ENCODE measurements around the gene IMMT. TPM values are rescaled to one million over a fixed set of nuclear protein-coding genes. Genes with fewer than 3 reads are reported as not detected.

Gene IMMT
- total and polyA plus RNA-seq, 9 of the 15 experiments (the other 6 are each of a cell fraction or from before 2014, with no cell fraction given) = 119 to 294 (median 140) TPM

DNA sequence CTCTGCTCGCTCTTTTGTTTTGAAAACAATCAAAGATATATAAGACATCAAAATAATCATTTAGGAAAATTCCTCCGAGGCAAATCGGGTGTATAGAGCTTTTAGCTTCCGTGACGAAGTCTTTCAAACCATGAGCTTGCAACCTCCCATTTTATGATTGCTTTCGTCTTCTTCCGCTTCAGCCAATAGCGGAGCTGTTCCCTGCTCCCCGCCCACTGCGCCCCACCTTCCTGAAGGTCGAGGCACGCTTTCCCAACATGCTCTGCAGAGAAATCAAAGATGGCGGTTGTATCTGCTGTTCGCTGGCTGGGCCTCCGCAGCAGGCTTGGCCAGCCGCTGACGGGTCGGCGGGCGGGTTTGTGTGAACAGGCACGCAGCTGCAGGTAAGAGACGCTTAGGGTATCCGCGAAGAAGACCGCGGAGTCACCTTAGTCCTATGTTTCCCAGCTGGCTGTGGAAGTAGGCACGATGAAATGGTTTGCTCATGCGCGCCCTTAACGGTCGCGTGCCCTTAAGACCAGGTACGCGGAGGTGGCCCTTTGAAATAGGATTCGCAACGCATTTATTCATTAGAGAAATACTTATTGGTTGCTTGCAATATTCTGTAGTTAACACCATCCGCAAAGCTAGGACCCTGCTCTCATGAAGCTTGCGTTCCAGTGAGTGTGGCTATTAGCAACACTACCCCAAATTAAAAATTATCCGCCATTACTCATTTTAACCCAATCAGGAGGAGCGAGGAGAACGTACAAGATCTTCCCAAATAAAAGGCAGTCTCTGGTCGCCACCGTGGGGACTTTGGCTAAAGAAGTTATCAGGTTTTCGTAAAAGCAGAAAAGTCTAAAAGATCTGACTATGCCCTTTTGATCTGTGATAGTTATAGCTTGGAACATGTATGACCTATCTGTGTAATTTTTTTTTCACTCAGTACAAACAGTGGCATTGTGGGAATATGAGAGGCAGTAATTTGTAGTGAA is 89.0 kb downstream of the IMMT start, which contains the start of gene PTCD3 (continued):
- TF ChIP-seq, protein P1, sequence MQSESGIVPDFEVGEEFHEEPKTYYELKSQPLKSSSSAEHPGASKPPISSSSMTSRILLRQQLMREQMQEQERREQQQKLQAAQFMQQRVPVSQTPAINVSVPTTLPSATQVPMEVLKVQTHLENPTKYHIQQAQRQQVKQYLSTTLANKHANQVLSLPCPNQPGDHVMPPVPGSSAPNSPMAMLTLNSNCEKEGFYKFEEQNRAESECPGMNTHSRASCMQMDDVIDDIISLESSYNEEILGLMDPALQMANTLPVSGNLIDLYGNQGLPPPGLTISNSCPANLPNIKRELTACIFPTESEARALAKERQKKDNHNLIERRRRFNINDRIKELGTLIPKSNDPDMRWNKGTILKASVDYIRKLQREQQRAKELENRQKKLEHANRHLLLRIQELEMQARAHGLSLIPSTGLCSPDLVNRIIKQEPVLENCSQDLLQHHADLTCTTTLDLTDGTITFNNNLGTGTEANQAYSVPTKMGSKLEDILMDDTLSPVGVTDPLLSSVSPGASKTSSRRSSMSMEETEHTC (IDR thresholded peaks at IDR 0.05) = no peak
- TF ChIP-seq, protein P2, sequence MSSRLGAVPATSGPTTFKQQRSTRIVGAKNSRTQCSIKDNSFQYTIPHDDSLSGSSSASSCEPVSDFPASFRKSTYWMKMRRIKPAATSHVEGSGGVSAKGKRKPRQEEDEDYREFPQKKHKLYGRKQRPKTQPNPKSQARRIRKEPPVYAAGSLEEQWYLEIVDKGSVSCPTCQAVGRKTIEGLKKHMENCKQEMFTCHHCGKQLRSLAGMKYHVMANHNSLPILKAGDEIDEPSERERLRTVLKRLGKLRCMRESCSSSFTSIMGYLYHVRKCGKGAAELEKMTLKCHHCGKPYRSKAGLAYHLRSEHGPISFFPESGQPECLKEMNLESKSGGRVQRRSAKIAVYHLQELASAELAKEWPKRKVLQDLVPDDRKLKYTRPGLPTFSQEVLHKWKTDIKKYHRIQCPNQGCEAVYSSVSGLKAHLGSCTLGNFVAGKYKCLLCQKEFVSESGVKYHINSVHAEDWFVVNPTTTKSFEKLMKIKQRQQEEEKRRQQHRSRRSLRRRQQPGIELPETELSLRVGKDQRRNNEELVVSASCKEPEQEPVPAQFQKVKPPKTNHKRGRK (tag; IDR thresholded peaks at IDR 0.05) = no peak
- TF ChIP-seq SMARCB1 (IDR thresholded peaks at IDR 0.05; ENCODE audit: insufficient read length, low read depth) (no peak), SLC30A9 (CRISPR knock-in tag; IDR thresholded peaks at IDR 0.05) (no peak), ZNF561 (CRISPR knock-in tag; conservative IDR thresholded peaks at IDR 0.05) (no peak), HCFC1 (IDR thresholded peaks at IDR 0.05; ENCODE audit: low read depth, low read length) (peak; percentile 69; the same call in 1 of the 2 replicates), ZNF184 (CRISPR knock-in tag; IDR thresholded peaks at IDR 0.05) (no peak), NONO (IDR thresholded peaks at IDR 0.05; ENCODE audit: low read depth in 2 of 2, low read length in 1 of 2) (peak in 1 of 2 experiments; percentile 99; a peak in 2 of 4 replicates), DMBX1 (CRISPR knock-in tag; IDR thresholded peaks at IDR 0.05; ENCODE audit: borderline replicate concordance) (no peak), SP2 (IDR thresholded peaks at IDR 0.05; ENCODE audit: extremely low read depth, low read depth, low read length, poor library complexity, severe bottlenecking) (no peak), DDX20 (tag; IDR thresholded peaks at IDR 0.05; ENCODE audit: low read depth) (no peak), ZNF584 (CRISPR knock-in tag; IDR thresholded peaks at IDR 0.05; ENCODE audit: low read depth) (no peak; the same call in 1 of the 2 replicates), KLF16 (IDR thresholded peaks at IDR 0.05) (no peak), STAG1 (CRISPR knock-in tag; IDR thresholded peaks at IDR 0.05; ENCODE audit: borderline replicate concordance) (no peak)
- TF ChIP-seq, protein P3, sequence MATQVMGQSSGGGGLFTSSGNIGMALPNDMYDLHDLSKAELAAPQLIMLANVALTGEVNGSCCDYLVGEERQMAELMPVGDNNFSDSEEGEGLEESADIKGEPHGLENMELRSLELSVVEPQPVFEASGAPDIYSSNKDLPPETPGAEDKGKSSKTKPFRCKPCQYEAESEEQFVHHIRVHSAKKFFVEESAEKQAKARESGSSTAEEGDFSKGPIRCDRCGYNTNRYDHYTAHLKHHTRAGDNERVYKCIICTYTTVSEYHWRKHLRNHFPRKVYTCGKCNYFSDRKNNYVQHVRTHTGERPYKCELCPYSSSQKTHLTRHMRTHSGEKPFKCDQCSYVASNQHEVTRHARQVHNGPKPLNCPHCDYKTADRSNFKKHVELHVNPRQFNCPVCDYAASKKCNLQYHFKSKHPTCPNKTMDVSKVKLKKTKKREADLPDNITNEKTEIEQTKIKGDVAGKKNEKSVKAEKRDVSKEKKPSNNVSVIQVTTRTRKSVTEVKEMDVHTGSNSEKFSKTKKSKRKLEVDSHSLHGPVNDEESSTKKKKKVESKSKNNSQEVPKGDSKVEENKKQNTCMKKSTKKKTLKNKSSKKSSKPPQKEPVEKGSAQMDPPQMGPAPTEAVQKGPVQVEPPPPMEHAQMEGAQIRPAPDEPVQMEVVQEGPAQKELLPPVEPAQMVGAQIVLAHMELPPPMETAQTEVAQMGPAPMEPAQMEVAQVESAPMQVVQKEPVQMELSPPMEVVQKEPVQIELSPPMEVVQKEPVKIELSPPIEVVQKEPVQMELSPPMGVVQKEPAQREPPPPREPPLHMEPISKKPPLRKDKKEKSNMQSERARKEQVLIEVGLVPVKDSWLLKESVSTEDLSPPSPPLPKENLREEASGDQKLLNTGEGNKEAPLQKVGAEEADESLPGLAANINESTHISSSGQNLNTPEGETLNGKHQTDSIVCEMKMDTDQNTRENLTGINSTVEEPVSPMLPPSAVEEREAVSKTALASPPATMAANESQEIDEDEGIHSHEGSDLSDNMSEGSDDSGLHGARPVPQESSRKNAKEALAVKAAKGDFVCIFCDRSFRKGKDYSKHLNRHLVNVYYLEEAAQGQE (IDR thresholded peaks at IDR 0.05; ENCODE audit: borderline replicate concordance) = no peak
- TF ChIP-seq, protein P3 (CRISPR knock-in tag; IDR thresholded peaks at IDR 0.05; ENCODE audit: low read depth) = no peak

Data from K562 (cell line).